GM18909 (cell line): ENCODE data around the gene SVBP.
"Not testable (repeated sequence)": the region's sequence is repeated elsewhere in the genome, so short reads cannot be mapped to it uniquely, and the experiment has no call there.

Experiments
- ATAC-seq: cut with Tn5 transposase; IDR thresholded peaks from one replicate; pipeline ENCODE4 v1.9.1; 2021; ENCODE audit warnings: mild to moderate bottlenecking; ENCODE audit not compliant: unreplicated experiment, poor library complexity

The SVBP gene

GRCh38 chr1:42816585-42817439 is at the start of gene SVBP, which contains the start of gene ERMAP:
TSS of gene SVBP (minus strand) at chr1:42817397. CDS start at chr1:42816544, 853 bp downstream.
TSS of gene ERMAP (plus strand) at chr1:42817122. CDS start at chr1:42830449, 13,327 bp downstream.
- ATAC-seq: peak; percentile 85

GRCh38 chr1:42866549-42866948 is 49.4 kb upstream of the SVBP start:
- no peak for ATAC-seq

GRCh38 chr1:42861014-42861399 is 43.8 kb upstream of the SVBP start:
- no peak for ATAC-seq

GRCh38 chr1:42860339-42861013 is 43.3 kb upstream of the SVBP start:
- ATAC-seq: no peak

GRCh38 chr1:42859366-42859765 is 42.2 kb upstream of the SVBP start:
- not testable (repeated sequence) for ATAC-seq

GRCh38 chr1:42856554-42856953 is 39.4 kb upstream of the SVBP start:
- not testable (repeated sequence) for ATAC-seq

GRCh38 chr1:42853116-42853884 is 36.1 kb upstream of the SVBP start:
- ATAC-seq: no peak

GRCh38 chr1:42852608-42852980 is 35.4 kb upstream of the SVBP start:
- no peak for ATAC-seq

- ATAC-seq: no peak
These were observed 34.9 kb upstream of the SVBP start for GRCh38 chr1:42851960-42852607.

GRCh38 chr1:42851420-42851819 is 34.2 kb upstream of the SVBP start:
- no peak for ATAC-seq

- no peak for ATAC-seq
These were observed 32.7 kb upstream of the SVBP start for GRCh38 chr1:42849944-42850343.

- no peak for ATAC-seq
These were observed 31.8 kb upstream of the SVBP start for GRCh38 chr1:42848823-42849537.

GRCh38 chr1:42847721-42848460 is 30.7 kb upstream of the SVBP start:
- ATAC-seq: no peak

GRCh38 chr1:42847111-42847595 is 30.0 kb upstream of the SVBP start:
- ATAC-seq: no peak

GRCh38 chr1:42846257-42847110 is 29.3 kb upstream of the SVBP start, which contains the start of gene ZNF691:
TSS of gene ZNF691 (plus strand) at chr1:42846613. CDS start at chr1:42849659, 3,046 bp downstream.
- ATAC-seq: peak; percentile 92

GRCh38 chr1:42845866-42846256 is 28.7 kb upstream of the SVBP start:
- peak; percentile 28 for ATAC-seq

GRCh38 chr1:42845193-42845592 is 28.0 kb upstream of the SVBP start:
- ATAC-seq: no peak

GRCh38 chr1:42844592-42845140 is 27.5 kb upstream of the SVBP start:
- ATAC-seq: no peak
